Kidney (tissue), 14 donors: ENCODE data around the gene LDLRAD4. TPM values are rescaled to one million over a fixed set of nuclear protein-coding genes. Genes with fewer than 3 reads are reported as not detected.

Source experiments
- DNase-seq, 5 donors: peaks; one replicate each; pipeline ENCODE4 v3.0.0-alpha.2; 2013 to 2020
- FAIRE-seq: peaks from 2 replicates; lab custom pipeline; 2012; peaks lifted over from hg19 to GRCh38; lab: Jason Lieb, UNC
- H3K27ac ChIP-seq, 2 donors: one replicate each; pipeline ENCODE4 v1.7.0; 2013; ENCODE audit warnings: low read depth in 2 of 2, low read length in 2 of 2, inconsistent platforms in 1 of 2
- H3K27me3 ChIP-seq: one replicate; pipeline ENCODE4 v1.7.1; 2013; ENCODE audit warnings: low read length, inconsistent platforms; ENCODE audit not compliant: control insufficient read depth, insufficient read depth
- H3K36me3 ChIP-seq, 3 donors: one replicate each; pipeline versions ENCODE4 v1.7.0 to v1.7.1; 2013; ENCODE audit warnings: low read length in 3 of 3, control low read depth in 1 of 3, inconsistent platforms in 1 of 3; ENCODE audit not compliant: insufficient read depth in 3 of 3, control insufficient read depth in 2 of 3
- H3K4me1 ChIP-seq, 3 donors: one replicate each; pipeline versions ENCODE4 v1.7.0 to v1.7.1; 2013; ENCODE audit warnings: low read length in 3 of 3, inconsistent platforms in 1 of 3, low read depth in 1 of 3; ENCODE audit not compliant: control insufficient read depth in 2 of 3, insufficient read depth in 2 of 3
- H3K4me3 ChIP-seq, 3 donors: one replicate each; pipeline versions ENCODE4 v1.7.0 to v1.8.1; 2013; ENCODE audit warnings: low read length in 3 of 3, control low read depth in 1 of 3, inconsistent platforms in 1 of 3
- H3K9ac ChIP-seq, 3 donors: one replicate each; pipeline versions ENCODE4 v1.7.0 to v1.7.1; 2013; ENCODE audit warnings: low read length in 3 of 3, control low read depth in 1 of 3, inconsistent platforms in 1 of 3
- H3K9me3 ChIP-seq, 3 donors: one replicate each; pipeline versions ENCODE4 v1.7.0 to v1.7.1; 2013; ENCODE audit warnings: low read length in 3 of 3, control low read depth in 1 of 3, inconsistent platforms in 1 of 3; ENCODE audit not compliant: control insufficient read depth in 2 of 3, insufficient read depth in 1 of 3
- CTCF ChIP-seq: IDR thresholded peaks from 3 replicates; pipeline ENCODE4 v1.5.1; 2012; ENCODE audit warnings: mild to moderate bottlenecking, moderate library complexity, borderline replicate concordance; ENCODE audit not compliant: insufficient read depth; ENCODE audit errors: extremely low read depth
- intact Hi-C: fragments of 100-400 bp; cut with DNase I; formaldehyde crosslinking; loops from one replicate; pipeline ENCODE4 v1.11.1; 2022
- polyA plus RNA-seq: library from polyadenylated mRNA; stranded (reverse); fragments of 350-450 nt; fragmentation: Illumina TruSeq; extraction: RNeasy Lipid Tissue Mini Kit (QIAGEN cat#74804); gene quantifications from one replicate; pipeline ENCODE4 v1.2.3, GENCODE V29; 2014; ENCODE audit warnings: low read depth, low replicate concordance; ENCODE audit not compliant: insufficient read depth
- total RNA-seq: library from RNA; stranded (reverse); fragmentation: NEBNext Ultra II Directional; extraction: Animal tissue kit (Norgen Biotek cat#: 25700); gene quantifications from one replicate; pipeline ENCODE4 v1.2.1, GENCODE V29; 2021
- donor health status: control.
- donor health status: control.
- donor health status: control.
- donor health status: control.
- donor health status: control.
- donor health status: DM: yes; HTN: yes; CAD: no.
- donor health status: Normal renal cell carcinoma (clear cell type).

LDLRAD4 gene
- total and polyA plus RNA-seq, 2 donors from 2014 or later = 2.3 to 42.3 TPM

- Histone ChIP-seq H3K9ac (no peak overlapping the region), H3K27me3 (no peaks in the 10 kb centered on the region), H3K27ac (no peak overlapping the region), H3K36me3 (no peaks in the 10 kb centered on the region), H3K9me3 (no peaks in the 10 kb centered on the region), H3K4me3 (no peak overlapping the region), H3K4me1 (no peaks in the 10 kb centered on the region)
- intact Hi-C loops = no loop called here
- TF ChIP-seq CTCF = no peak
- FAIRE-seq = no peak
- no peak for DNase-seq
Measured at GRCh38 chr18:13366541-13366940, 148.0 kb downstream of the LDLRAD4 start.

GRCh38 chr18:13366962-13367892, 148.7 kb downstream of the LDLRAD4 start:
- Histone ChIP-seq H3K9ac (no peak overlapping the region), H3K36me3 (no peaks in the 10 kb centered on the region), H3K27me3 (no peaks in the 10 kb centered on the region), H3K4me3 (no peak overlapping the region), H3K9me3 (no peaks in the 10 kb centered on the region), H3K4me1 (no peaks in the 10 kb centered on the region), H3K27ac (no peak overlapping the region)
- no peak for TF ChIP-seq CTCF
- peak in 1 of 5 donors; percentile 70 for DNase-seq
- FAIRE-seq = no peak
- intact Hi-C loops = no loop called here

- no peaks in the 10 kb centered on the region for H3K9me3 ChIP-seq
- no peak overlapping the region for H3K4me3 ChIP-seq
- H3K9ac ChIP-seq = no peak overlapping the region
- no peak overlapping the region for H3K27ac ChIP-seq
- FAIRE-seq (no peak), DNase-seq (no peak)
- intact Hi-C loops = no loop called here
- no peaks in the 10 kb centered on the region for H3K36me3 ChIP-seq
- H3K4me1 ChIP-seq = no peaks in the 10 kb centered on the region
- TF ChIP-seq CTCF = no peak
- H3K27me3 ChIP-seq = no peaks in the 10 kb centered on the region
Measured at GRCh38 chr18:13368080-13368813, 149.7 kb downstream of the LDLRAD4 start.
